HEK293 (cell line): ENCODE data around the gene DSG1.

Experiments used
- CTCF ChIA-PET: fragments of 350-600 bp; formaldehyde crosslinking; extraction: SDS; loops from one replicate; lab custom pipeline; 2021; ENCODE audit warnings: antibody characterized with exemption; lab: Yijun Ruan, JAX
- POLR2A ChIA-PET: fragments of 300-600 bp; formaldehyde crosslinking; extraction: SDS; loops from one replicate; lab custom pipeline; 2020; ENCODE audit warnings: antibody characterized with exemption, inconsistent platforms; lab: Yijun Ruan, JAX
- H3K27ac ChIP-seq: fragments of 200-500 bp; sonication (Bioruptor generic); 2 replicates; pipeline ENCODE4 v1.5.1; 2014; ENCODE audit warnings: low read depth, low read length, control low read depth, inconsistent platforms; ENCODE audit errors: extremely low read depth
- H3K36me3 ChIP-seq, 2 experiments: fragments of 200-500 bp in 1 of 2; sonication (Bioruptor generic) in 1 of 2; 1 replicate in 1 of 2; 2 replicates in 1 of 2; pipeline ENCODE4 v1.5.1; 2014 to 2017; ENCODE audit warnings: inconsistent platforms in 2 of 2, low read length in 2 of 2; ENCODE audit not compliant: control insufficient read depth in 2 of 2, insufficient read depth in 1 of 2
- H3K4me1 ChIP-seq: fragments of 200-500 bp; sonication (Bioruptor generic); 2 replicates; pipeline ENCODE4 v1.5.1; 2014; ENCODE audit warnings: mild to moderate bottlenecking, low read length, inconsistent platforms; ENCODE audit not compliant: control insufficient read depth, insufficient read depth
- H3K4me3 ChIP-seq: 2 replicates; pipeline ENCODE4 v1.5.1; 2011; ENCODE audit warnings: low read depth, mild to moderate bottlenecking, control low read depth, low read length, moderate library complexity
- H3K9me3 ChIP-seq: fragments of 200-500 bp; sonication (Bioruptor generic); 2 replicates; pipeline ENCODE4 v1.5.1; 2014; ENCODE audit warnings: low read depth, low read length, inconsistent platforms; ENCODE audit not compliant: control insufficient read depth, insufficient read depth
- GLI4 ChIP-seq: fragments of 450-650 bp; formaldehyde crosslinking; IDR thresholded peaks from 2 replicates; pipeline ENCODE4 v1.5.1; 2016; ENCODE audit warnings: missing biosample characterization, missing genetic modification characterization
- GLIS1 ChIP-seq: fragments of 450-650 bp; formaldehyde crosslinking; IDR thresholded peaks from 2 replicates; pipeline ENCODE4 v1.5.1; 2016; ENCODE audit warnings: missing biosample characterization, missing genetic modification characterization
- OSR2 ChIP-seq: fragments of 450-650 bp; formaldehyde crosslinking; IDR thresholded peaks from 2 replicates; pipeline ENCODE4 v1.5.1; 2016; ENCODE audit warnings: missing biosample characterization, missing genetic modification characterization
- PRDM4 ChIP-seq: fragments of 450-650 bp; formaldehyde crosslinking; IDR thresholded peaks from 2 replicates; pipeline ENCODE4 v1.5.1; 2017; ENCODE audit warnings: missing biosample characterization, missing genetic modification characterization
- REST ChIP-seq: fragments of 450-650 bp; formaldehyde crosslinking; IDR thresholded peaks from 2 replicates; pipeline ENCODE4 v1.5.1; 2016; ENCODE audit warnings: missing biosample characterization, missing genetic modification characterization
- ZBTB49 ChIP-seq: fragments of 450-650 bp; formaldehyde crosslinking; IDR thresholded peaks from 2 replicates; pipeline ENCODE4 v1.5.1; 2016; ENCODE audit warnings: missing biosample characterization, missing genetic modification characterization, low read depth
- ZFP37 ChIP-seq: fragments of 450-650 bp; formaldehyde crosslinking; IDR thresholded peaks from 2 replicates; pipeline ENCODE4 v1.5.1; 2016; ENCODE audit warnings: missing biosample characterization, missing genetic modification characterization
- ZNF10 ChIP-seq: fragments of 450-650 bp; formaldehyde crosslinking; IDR thresholded peaks from 2 replicates; pipeline ENCODE4 v1.5.1; 2017; ENCODE audit warnings: missing biosample characterization, missing genetic modification characterization
- ZNF112 ChIP-seq: fragments of 450-650 bp; formaldehyde crosslinking; IDR thresholded peaks from 2 replicates; pipeline ENCODE4 v1.5.0; 2017; ENCODE audit warnings: missing biosample characterization, missing genetic modification characterization
- ZNF133 ChIP-seq: fragments of 450-650 bp; formaldehyde crosslinking; IDR thresholded peaks from 2 replicates; pipeline ENCODE4 v1.5.1; 2016; ENCODE audit warnings: missing biosample characterization, missing genetic modification characterization
- ZNF202 ChIP-seq: fragments of 450-650 bp; formaldehyde crosslinking; IDR thresholded peaks from 2 replicates; pipeline ENCODE4 v1.5.1; 2016; ENCODE audit warnings: missing biosample characterization, missing genetic modification characterization, borderline replicate concordance
- ZNF324 ChIP-seq: fragments of 450-650 bp; formaldehyde crosslinking; IDR thresholded peaks from 2 replicates; pipeline ENCODE4 v1.5.1; 2016; ENCODE audit warnings: missing biosample characterization, missing genetic modification characterization
- ZNF37A ChIP-seq: fragments of 450-650 bp; IDR thresholded peaks from 2 replicates; pipeline ENCODE4 v1.5.1; 2018; ENCODE audit warnings: missing biosample characterization, missing genetic modification characterization
- ZNF391 ChIP-seq: fragments of 450-650 bp; formaldehyde crosslinking; IDR thresholded peaks from 2 replicates; pipeline ENCODE4 v1.5.1; 2016; ENCODE audit warnings: low read depth, missing biosample characterization, missing genetic modification characterization, borderline replicate concordance
- ZNF394 ChIP-seq: fragments of 450-650 bp; formaldehyde crosslinking; IDR thresholded peaks from 2 replicates; pipeline ENCODE4 v1.5.1; 2016; ENCODE audit warnings: missing biosample characterization, missing genetic modification characterization, mild to moderate bottlenecking, moderate library complexity, borderline replicate concordance
- ZNF473 ChIP-seq: fragments of 450-650 bp; formaldehyde crosslinking; IDR thresholded peaks from 2 replicates; pipeline ENCODE4 v1.5.1; 2017; ENCODE audit warnings: missing biosample characterization, missing genetic modification characterization
- ZNF514 ChIP-seq: fragments of 450-650 bp; formaldehyde crosslinking; IDR thresholded peaks from 2 replicates; pipeline ENCODE4 v1.5.1; 2016; ENCODE audit warnings: missing biosample characterization, missing genetic modification characterization
- ZNF560 ChIP-seq: fragments of 450-650 bp; formaldehyde crosslinking; IDR thresholded peaks from 2 replicates; pipeline ENCODE4 v1.5.1; 2017; ENCODE audit warnings: missing biosample characterization, missing genetic modification characterization, borderline replicate concordance
- ZNF654 ChIP-seq: fragments of 450-650 bp; formaldehyde crosslinking; IDR thresholded peaks from 2 replicates; pipeline ENCODE4 v1.5.1; 2016; ENCODE audit warnings: low read depth, missing biosample characterization, missing genetic modification characterization
- ZNF777 ChIP-seq: fragments of 450-650 bp; formaldehyde crosslinking; IDR thresholded peaks from 2 replicates; pipeline ENCODE4 v1.5.1; 2017; ENCODE audit warnings: missing biosample characterization, missing genetic modification characterization, borderline replicate concordance
- TF ChIP-seq, protein P1 (sequence below): fragments of 450-650 bp; formaldehyde crosslinking; IDR thresholded peaks from 2 replicates; pipeline ENCODE4 v1.5.1; 2016; ENCODE audit warnings: missing biosample characterization, missing genetic modification characterization
- TF ChIP-seq, protein P2 (sequence below): fragments of 450-650 bp; IDR thresholded peaks from 2 replicates; pipeline ENCODE4 v1.5.1; 2018; ENCODE audit warnings: missing biosample characterization, missing genetic modification characterization
- TF ChIP-seq, protein P3 (sequence below): fragments of 450-650 bp; formaldehyde crosslinking; IDR thresholded peaks from 2 replicates; pipeline ENCODE4 v1.5.1; 2016; ENCODE audit warnings: missing biosample characterization, missing genetic modification characterization

The DSG1 gene

DNA sequence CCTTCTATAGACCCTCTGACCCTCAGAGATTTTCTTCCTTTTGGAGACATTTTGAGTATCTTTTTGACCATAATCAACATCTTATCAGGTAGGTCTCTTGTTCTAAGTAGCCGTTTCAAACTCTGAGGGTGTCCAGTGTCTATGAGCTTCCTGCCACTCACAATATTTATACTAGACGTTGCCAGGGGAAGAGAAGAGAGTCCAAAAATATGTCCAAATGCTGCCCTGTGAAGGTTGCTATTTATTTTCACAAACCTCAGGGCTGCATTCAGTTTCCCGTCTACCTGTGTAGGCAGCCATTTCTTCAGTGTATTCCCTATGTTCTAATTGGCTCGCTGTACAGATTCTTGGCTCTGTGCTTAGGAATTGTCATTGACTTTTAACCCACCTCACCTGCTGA, 986 bp upstream of the DSG1 start:
- ChIA-PET POLR2A (no interaction called here), CTCF (interaction anchor here (0.5 to 0.7 kb wide), 2 partner anchors 26 to 40 kb away, joined by 3 read pairs; no protein-coding TSS in a partner anchor)
- H3K4me3 ChIP-seq = no peak overlapping the region
- TF ChIP-seq ZNF133 (tag by site-specific recombination) = no peak
- TF ChIP-seq ZNF202 = no peak
- no peak for TF ChIP-seq ZFP37 (tag by site-specific recombination)
- no peak for TF ChIP-seq OSR2
- TF ChIP-seq ZNF391 (tag by site-specific recombination) = no peak
- TF ChIP-seq ZNF324 = no peak
- no peak for TF ChIP-seq ZNF514
- TF ChIP-seq, protein P1, sequence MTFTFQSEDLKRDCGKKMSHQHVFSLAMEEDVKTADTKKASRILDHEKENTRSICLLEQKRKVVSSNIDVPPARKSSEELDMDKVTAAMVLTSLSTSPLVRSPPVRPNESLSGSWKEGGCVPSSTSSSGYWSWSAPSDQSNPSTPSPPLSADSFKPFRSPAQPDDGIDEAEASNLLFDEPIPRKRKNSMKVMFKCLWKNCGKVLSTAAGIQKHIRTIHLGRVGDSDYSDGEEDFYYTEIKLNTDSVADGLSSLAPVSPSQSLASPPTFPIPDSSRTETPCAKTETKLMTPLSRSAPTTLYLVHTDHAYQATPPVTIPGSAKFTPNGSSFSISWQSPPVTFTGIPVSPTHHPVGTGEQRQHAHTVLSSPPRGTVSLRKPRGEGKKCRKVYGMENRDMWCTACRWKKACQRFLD (tag by site-specific recombination) = no peak
- no peak for TF ChIP-seq ZNF37A (tag by site-specific recombination)
- TF ChIP-seq, all 188 proteins: peak for 0
- Histone ChIP-seq H3K27ac (no peak overlapping the region), H3K9me3 (no peaks in the 10 kb centered on the region), H3K4me1 (no peaks in the 10 kb centered on the region), H3K36me3 (no peaks in the 10 kb centered on the region)

GRCh38 chr18:31321719-31322118, 3.8 kb downstream of the DSG1 start:
- no peaks in the 10 kb centered on the region for H3K36me3 ChIP-seq
- H3K4me3 ChIP-seq = no peak overlapping the region
- ChIA-PET POLR2A (no interaction called here), CTCF (interaction anchor here (0.5 kb wide), 1 partner anchor 151 kb away, joined by 4 read pairs; no protein-coding TSS in a partner anchor)
- no peaks in the 10 kb centered on the region for H3K4me1 ChIP-seq
- H3K27ac ChIP-seq = no peak overlapping the region
- no peaks in the 10 kb centered on the region for H3K9me3 ChIP-seq
- TF ChIP-seq ZNF560 (tag by site-specific recombination) (no peak), ZBTB49 (tag by site-specific recombination) (no peak), ZNF394 (no peak), REST (tag by site-specific recombination) (no peak), ZNF112 (tag by site-specific recombination) (no peak), ZNF10 (no peak), ZNF777 (no peak), GLIS1 (tag by site-specific recombination) (no peak), PRDM4 (tag by site-specific recombination) (no peak), ZNF473 (tag by site-specific recombination) (no peak), GLI4 (tag by site-specific recombination) (no peak), ZNF654 (tag by site-specific recombination) (no peak)
- TF ChIP-seq, protein P2, sequence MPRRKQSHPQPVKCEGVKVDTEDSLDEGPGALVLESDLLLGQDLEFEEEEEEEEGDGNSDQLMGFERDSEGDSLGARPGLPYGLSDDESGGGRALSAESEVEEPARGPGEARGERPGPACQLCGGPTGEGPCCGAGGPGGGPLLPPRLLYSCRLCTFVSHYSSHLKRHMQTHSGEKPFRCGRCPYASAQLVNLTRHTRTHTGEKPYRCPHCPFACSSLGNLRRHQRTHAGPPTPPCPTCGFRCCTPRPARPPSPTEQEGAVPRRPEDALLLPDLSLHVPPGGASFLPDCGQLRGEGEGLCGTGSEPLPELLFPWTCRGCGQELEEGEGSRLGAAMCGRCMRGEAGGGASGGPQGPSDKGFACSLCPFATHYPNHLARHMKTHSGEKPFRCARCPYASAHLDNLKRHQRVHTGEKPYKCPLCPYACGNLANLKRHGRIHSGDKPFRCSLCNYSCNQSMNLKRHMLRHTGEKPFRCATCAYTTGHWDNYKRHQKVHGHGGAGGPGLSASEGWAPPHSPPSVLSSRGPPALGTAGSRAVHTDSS (tag by site-specific recombination) = no peak
- TF ChIP-seq, protein P3, sequence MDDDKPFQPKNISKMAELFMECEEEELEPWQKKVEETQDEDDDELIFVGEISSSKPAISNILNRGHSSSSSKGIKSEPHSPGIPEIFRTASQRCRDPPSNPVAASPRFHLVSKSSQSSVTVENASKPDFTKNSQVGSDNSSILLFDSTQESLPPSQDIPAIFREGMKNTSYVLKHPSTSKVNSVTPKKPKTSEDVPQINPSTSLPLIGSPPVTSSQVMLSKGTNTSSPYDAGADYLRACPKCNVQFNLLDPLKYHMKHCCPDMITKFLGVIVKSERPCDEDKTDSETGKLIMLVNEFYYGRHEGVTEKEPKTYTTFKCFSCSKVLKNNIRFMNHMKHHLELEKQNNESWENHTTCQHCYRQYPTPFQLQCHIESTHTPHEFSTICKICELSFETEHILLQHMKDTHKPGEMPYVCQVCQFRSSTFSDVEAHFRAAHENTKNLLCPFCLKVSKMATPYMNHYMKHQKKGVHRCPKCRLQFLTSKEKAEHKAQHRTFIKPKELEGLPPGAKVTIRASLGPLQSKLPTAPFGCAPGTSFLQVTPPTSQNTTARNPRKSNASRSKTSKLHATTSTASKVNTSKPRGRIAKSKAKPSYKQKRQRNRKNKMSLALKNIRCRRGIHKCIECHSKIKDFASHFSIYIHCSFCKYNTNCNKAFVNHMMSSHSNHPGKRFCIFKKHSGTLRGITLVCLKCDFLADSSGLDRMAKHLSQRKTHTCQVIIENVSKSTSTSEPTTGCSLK (tag by site-specific recombination) = no peak
